ENCODE measurements around the gene PARN. TPM values are rescaled to one million over a fixed set of nuclear protein-coding genes. Genes with fewer than 3 reads are reported as not detected.

Gene PARN
- total and polyA plus RNA-seq, 2 of the 8 experiments (the other 6 are each of a cell fraction or from before 2014, with no cell fraction given), result 24.5 to 44.6 TPM

- TF ChIP-seq, protein P1, sequence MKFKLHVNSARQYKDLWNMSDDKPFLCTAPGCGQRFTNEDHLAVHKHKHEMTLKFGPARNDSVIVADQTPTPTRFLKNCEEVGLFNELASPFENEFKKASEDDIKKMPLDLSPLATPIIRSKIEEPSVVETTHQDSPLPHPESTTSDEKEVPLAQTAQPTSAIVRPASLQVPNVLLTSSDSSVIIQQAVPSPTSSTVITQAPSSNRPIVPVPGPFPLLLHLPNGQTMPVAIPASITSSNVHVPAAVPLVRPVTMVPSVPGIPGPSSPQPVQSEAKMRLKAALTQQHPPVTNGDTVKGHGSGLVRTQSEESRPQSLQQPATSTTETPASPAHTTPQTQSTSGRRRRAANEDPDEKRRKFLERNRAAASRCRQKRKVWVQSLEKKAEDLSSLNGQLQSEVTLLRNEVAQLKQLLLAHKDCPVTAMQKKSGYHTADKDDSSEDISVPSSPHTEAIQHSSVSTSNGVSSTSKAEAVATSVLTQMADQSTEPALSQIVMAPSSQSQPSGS (IDR thresholded peaks at IDR 0.05; ENCODE audit: low read length), result no peak
Measured at GRCh38 chr16:14616280-14616679, 13.8 kb downstream of the PARN start (continued).
